GM15510 (cell line): ENCODE results near the gene RALB.

Experiments used
- POLR2A ChIP-seq: IDR thresholded peaks from 3 replicates; pipeline ENCODE4 v1.6.1; 2011; ENCODE audit warnings: borderline replicate concordance; ENCODE audit not compliant: insufficient read length; ENCODE audit errors: extremely low read depth

Gene RALB

GRCh38 chr2:120267348-120267747 is 14.7 kb downstream of the RALB start:
- no peak for TF ChIP-seq POLR2A

GRCh38 chr2:120269076-120269744 is 16.6 kb downstream of the RALB start:
- TF ChIP-seq POLR2A = no peak

DNA sequence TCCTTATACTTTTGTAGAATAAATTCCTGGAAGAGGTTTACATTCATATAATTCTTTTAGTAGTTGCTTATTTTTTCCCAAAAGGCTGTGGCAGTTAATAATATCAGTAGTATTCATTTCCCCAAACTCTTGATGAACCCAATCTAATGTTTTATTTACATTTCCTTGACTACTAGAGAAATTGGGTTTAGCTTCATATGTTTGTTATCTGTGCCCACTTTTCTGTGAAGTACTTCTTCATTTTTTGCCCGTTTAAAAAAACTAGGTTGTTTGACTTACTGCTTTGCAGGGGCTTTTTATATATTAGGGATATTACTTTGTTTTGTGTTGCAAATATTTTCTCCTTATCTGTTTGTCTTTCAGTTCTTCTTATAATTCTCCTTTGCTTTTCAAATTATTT is 17.2 kb downstream of the RALB start:
- TF ChIP-seq POLR2A = no peak

DNA sequence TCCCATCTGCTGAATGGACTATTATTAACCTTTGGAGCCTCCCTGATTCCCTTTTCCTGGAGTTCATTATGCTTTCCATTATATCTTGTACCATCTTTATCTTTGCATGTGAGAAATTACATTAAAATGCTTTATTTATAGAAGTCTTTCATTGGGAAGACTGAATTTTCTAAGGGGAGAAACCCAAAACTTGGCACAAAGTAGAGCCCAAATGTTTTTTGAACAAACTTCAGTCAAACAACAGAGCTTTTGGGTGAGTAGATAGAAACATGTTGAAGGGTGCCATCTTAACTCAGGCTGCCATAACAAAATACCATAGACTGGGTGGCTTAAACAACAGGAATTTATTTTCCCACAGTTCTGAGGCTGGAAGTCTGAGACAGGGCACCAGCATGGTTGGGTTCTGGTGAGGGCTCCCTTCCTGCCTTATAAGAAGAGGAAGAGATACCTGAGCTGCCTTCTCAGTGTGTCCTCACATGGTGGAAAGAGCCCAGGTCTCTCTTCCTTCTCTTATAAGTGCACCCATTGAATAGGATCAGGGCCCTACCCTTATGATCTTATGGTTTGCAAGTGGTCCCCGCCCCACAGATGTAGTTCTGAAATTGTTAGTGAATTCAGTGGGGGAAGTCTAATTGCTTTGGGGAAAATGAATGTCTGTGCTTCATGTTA is 19.2 kb downstream of the RALB start:
- no peak for TF ChIP-seq POLR2A

DNA sequence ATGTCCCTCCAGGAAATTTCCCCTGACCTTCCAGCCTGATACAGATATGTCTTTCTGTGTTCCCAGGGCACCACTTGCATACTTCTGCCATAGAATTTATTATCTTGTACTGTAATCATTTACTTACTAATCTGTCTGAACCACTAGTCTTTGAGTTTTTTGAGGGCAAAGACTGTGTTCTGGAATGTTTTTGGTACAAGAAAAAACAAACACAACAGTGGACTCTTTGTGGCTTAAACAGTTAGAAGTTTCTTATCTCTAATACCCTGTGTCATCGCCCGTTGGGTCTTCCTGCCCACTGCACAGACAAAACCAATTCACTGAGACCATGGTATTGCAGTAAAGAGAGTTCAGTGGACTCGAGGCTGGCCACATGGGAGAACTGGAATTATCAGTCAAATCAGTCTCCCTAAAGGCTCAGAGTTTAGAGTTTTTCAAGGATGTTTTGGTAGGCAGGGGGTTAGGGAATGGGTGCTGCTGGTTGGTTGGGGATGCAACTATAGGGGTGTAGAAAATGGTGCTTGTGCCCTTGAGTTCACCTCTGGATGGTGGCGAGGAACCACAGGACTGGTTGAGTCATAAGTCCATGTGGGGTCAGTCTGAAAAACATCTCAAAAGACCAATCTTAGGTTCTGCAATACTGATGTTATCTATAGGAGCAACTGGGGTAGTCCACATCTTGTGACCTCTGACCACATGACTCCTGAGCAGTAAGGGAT is 20.3 kb downstream of the RALB start:
- no peak for TF ChIP-seq POLR2A

DNA sequence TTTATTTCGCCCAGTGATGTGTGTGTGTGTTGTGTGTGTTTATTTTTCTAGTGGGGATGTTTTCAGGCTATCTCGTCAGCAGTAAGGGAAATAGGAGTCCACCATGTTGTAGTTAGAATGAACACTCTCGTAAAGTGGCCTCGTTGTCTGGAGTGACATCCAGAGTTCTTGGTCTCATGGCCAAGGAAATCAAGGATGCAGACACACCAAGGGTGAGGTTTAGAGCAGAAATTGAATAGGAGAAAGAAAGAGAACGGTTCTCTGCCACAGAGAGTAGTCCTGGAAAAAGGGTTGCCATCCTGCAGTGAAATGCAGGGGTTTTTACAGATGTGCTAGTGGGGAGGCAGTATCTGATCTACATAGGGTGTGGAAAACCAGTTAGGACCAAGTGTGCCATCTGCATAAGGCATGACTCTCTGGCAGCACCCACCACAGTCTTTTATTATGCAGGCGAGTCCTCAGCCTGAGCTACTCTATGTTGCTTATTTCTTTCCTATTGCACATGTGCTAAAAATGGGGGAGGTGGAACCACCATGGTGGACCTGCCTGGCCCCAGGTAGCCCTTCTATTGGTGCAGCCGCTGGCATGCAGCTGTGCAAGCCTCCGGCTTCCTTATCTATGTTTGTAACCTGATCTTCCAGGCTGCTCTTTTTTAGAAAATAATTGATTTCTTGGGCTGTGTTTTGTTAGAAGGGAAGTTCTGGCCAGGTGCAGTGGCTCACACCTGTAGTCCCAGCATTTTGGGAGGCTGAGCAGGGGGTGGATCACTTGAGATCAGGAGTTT is 23.2 kb downstream of the RALB start:
- TF ChIP-seq POLR2A = no peak

- no peak for TF ChIP-seq POLR2A
These were observed 25.0 kb downstream of the RALB start for GRCh38 chr2:120277505-120278205.

DNA sequence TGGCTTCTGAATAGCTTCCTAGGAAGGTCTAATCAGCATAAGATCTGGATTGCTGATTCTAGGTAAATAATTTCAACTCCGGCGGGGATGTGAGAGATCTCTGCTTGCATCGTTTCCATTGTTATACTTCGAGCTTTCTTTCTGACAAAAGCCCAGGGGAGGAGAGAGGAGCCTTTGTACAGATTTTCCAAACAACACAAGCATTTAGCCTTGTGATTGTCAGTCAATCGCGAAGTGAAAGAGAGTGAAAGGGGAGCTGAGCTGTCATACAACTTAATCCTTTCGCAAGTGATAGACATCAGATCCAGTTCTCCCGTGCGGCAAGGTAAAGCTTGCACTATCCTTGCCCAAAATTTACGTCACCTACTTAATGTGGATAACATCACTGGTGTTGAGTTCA is 26.2 kb downstream of the RALB start:
- no peak for TF ChIP-seq POLR2A

- TF ChIP-seq POLR2A = no peak
These were observed 27.1 kb downstream of the RALB start for GRCh38 chr2:120279708-120280107.

GRCh38 chr2:120283649-120284048 is 31.0 kb downstream of the RALB start:
- no peak for TF ChIP-seq POLR2A

DNA sequence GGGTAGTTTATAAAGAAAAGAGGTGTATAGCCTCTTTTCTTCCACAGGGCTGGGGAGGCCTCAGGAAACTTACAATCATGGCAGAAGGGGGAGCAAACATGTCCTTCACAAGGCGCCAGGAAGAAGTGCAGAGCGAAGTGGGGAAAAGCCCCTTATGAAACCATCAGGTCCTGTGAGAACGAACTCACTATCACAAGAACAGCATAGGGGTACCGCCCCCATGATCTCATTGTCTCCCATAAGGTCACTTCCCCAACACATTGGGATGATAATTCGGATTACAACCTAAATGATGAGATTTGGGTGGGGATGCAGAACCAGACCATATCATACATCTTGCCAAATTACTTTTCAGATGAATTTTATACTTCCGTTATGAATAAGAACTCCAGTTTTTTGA is 32.4 kb downstream of the RALB start:
- TF ChIP-seq POLR2A = no peak

GRCh38 chr2:120287183-120288015 is 34.7 kb downstream of the RALB start:
- TF ChIP-seq POLR2A = no peak

- no peak for TF ChIP-seq POLR2A
These were observed 35.3 kb downstream of the RALB start for GRCh38 chr2:120288016-120288373.
